Breast epithelium (tissue), 3 donors: ENCODE results near the gene ARHGAP8.

Source experiments
- POLR2AphosphoS5 ChIP-seq, 3 donors: sonication (generic); formaldehyde crosslinking; IDR thresholded peaks; one replicate each; pipeline ENCODE4 v1.6.1; 2017; ENCODE audit warnings: antibody characterized with exemption in 3 of 3
- TF ChIP-seq, protein P1 (sequence below), 3 donors: fragments of 450-650 bp; IDR thresholded peaks; one replicate each; pipeline ENCODE4 v1.5.1; 2016 to 2017; ENCODE audit warnings: antibody characterized with exemption in 3 of 3, mild to moderate bottlenecking in 3 of 3, moderate library complexity in 3 of 3

DNA sequence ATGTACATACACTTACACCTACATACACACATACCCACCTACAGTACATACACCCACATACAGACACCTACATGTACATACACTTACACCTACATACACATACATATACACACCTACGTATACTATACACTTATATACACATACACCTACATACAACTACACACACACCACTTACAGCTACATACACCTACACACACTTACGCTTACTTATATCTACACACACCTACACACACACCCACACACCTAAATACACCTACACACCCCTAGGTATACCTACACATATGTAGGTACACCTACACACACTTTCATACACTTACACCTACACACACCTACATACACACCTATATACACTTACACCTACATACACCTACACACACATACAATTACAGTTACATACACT, 61.0 kb downstream of the ARHGAP8 start:
- TF ChIP-seq, protein P1, sequence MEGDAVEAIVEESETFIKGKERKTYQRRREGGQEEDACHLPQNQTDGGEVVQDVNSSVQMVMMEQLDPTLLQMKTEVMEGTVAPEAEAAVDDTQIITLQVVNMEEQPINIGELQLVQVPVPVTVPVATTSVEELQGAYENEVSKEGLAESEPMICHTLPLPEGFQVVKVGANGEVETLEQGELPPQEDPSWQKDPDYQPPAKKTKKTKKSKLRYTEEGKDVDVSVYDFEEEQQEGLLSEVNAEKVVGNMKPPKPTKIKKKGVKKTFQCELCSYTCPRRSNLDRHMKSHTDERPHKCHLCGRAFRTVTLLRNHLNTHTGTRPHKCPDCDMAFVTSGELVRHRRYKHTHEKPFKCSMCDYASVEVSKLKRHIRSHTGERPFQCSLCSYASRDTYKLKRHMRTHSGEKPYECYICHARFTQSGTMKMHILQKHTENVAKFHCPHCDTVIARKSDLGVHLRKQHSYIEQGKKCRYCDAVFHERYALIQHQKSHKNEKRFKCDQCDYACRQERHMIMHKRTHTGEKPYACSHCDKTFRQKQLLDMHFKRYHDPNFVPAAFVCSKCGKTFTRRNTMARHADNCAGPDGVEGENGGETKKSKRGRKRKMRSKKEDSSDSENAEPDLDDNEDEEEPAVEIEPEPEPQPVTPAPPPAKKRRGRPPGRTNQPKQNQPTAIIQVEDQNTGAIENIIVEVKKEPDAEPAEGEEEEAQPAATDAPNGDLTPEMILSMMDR (IDR thresholded peaks at IDR 0.05) = no peak
- no peak for TF ChIP-seq POLR2AphosphoS5 (IDR thresholded peaks at IDR 0.05)
